ENCODE results near the gene PFDN5.

PFDN5 gene

DNA sequence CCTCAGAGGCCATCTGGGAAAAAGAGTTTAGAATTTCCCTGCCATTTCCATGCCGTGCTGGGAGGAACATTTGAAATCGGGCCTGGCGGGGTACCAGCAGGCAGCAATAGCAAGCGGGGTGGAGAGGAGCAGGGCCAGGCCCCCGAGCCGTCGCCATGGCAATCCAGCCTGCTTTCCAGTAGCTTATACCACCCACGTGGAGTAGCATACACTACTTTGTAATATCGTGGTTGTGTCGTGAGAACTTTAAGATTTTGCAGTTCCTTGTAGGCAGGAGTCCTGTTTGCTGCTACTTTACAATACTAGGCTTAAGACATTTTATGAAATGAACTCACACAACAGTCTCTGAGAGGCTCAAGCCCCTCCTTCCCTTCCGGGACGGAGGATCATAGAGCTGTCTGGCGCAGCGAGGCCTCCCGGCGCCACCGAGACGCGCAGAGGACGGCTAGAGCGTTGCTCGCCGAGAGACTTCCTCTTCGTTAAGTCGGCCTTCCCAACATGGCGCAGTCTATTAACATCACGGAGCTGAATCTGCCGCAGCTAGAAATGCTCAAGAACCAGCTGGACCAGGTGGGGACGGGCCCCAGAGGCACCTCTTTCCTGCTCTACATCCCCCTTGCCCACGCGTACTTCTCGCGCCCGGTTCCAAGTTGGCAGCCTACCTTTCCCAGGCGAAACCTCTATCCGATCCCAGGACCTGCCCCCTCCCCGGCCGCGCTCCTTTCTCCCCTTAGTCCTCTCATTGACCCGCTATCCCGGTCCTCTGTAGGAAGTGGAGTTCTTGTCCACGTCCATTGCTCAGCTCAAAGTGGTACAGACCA, at the start of gene PFDN5:
Gene PFDN5, plus strand, starts transcription at position 473 of the 821 bp plus-strand sequence. Its CDS starts 26 bp downstream, at position 499.
- DNase-seq (ENCODE audit: low read depth in 2 of 2) = peak; percentile 64 to 71

DNA sequence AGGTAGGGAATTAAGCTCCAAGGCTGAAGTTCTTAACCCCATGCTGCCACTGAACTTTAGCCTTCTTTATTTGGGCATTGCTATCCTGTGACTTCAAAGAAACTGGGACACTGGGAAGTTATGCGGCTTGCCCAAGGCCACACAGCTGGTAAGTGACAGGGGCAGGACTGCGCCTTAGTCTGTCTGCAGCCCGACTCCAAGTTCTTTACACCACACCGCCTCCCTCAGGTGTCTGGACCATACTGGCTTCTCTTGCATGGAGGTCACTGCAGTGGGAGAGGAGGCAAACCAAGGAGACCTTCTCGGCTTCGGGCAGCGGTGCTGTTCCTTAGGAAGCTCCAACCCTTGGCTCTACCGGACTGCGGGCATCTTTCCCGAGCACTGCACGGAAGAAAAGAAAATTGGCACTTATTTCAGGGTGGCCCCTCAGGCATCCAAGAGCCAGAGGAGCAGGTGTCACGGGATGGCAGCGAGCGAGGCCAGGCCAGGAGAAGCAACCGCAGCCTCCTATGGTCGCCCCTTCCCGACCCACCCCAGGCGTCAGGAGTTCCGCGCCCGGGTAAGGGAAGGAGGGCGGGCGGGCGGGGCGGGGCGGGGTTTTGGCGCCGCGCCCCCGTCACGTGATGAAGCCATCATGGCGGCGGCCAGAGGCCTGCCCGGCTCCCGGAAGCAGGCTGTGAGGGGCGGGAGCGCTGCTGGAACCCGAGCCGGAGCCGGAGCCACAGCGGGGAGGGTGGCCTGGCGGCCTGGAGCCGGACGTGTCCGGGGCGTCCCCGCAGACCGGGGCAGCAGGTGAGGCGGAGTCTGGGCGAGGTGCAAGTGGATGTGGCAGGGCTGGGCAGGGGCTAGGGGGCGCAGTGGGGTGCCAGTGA, 43.6 kb upstream of the PFDN5 start:
- peak in 1 of 2 donors; percentile 39 for DNase-seq (ENCODE audit: low read depth in 2 of 2)

DNA sequence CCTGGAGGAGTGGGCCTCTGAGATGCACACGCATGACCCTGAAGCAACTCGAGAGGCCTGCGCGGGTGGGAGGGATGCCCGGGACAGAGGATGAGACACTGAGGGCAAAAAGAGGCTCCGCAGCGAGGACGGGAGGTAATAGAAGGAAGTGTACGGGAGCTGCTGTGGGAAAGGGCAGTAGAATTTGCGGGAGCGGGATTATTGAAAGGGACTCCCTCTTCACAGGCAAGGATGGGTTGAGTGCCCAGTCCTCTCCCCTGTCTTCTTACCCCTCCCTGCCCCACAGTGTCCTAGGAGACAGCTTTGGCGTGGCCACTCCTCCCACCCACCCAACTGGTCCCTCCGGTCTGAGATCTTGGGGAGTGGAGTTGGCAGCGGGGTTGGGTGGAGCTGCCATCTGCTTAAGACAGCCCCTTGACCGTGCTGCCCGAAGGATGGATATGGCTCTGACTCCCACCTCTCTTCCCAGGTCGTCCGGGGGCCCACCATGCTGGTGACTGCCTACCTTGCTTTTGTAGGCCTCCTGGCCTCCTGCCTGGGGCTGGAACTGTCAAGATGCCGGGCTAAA, 42.9 kb upstream of the PFDN5 start:
- no peak for DNase-seq (ENCODE audit: low read depth in 2 of 2)

DNA sequence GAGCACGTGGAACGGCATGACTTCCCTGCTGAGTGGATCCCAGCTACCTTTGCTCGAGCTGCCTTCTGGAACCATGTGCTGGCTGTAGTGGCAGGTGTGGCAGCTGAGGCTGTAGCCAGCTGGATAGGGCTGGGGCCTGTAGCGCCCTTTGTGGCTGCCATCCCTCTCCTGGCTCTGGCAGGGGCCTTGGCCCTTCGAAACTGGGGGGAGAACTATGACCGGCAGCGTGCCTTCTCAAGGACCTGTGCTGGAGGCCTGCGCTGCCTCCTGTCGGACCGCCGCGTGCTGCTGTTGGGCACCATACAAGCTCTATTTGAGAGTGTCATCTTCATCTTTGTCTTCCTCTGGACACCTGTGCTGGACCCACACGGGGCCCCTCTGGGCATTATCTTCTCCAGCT, 42.0 kb upstream of the PFDN5 start:
- no peak for DNase-seq (ENCODE audit: low read depth in 2 of 2)

DNA sequence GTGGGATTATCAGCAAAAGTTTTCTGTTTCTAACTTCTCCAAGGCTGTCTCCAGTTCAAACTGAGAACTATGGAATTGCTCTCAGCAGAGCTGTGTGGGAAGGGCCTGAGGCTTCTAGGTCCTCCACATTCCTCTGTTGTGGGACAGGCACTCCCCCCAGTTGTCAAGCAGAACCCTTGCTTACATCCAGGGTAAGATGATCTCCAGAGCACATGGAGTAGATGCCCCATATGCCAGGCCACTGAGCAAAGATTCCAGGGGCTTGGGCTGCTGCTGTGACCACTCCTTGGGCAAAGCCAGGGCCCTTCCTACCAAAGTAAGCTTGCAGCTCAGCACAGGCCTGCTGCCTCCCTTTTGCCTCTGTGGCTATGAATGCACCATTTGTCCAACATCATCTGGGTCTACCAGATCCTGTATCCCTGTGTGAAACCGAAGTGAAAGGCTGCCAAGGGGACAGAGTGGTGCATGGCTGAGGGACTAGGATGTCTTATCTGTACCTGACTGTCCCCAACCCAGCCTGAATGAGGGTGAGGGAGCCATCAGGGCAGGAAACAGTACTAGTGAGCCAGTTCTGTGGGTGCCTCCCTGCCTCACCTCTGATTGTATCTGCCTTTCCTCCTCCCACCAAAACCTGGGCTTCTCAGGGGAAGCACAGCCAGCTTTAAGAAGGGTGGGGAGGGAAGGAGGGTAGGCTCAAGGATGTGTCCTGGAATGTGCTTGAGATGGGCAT, 40.4 kb upstream of the PFDN5 start:
- no peak for DNase-seq (ENCODE audit: low read depth in 2 of 2)

DNA sequence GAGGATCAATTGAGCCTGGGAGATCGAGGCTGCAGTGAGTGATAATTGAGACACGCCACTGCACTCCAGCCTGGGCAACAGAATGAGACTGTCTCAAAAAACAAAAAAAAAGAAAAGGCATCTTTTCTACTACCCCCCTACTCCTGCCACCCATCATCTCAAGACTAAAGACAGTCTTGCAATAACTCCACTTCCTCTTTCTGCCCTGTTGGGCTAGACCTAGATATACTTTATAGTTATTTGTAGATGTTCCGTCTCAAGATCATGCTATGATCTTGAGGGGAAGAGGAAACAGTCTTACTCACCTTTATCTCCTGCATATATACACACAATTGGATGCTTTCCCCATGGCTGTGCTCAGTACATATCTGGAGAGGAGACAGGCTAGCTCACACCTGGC, 39.3 kb upstream of the PFDN5 start:
- no peak for DNase-seq (ENCODE audit: low read depth in 2 of 2)

DNA sequence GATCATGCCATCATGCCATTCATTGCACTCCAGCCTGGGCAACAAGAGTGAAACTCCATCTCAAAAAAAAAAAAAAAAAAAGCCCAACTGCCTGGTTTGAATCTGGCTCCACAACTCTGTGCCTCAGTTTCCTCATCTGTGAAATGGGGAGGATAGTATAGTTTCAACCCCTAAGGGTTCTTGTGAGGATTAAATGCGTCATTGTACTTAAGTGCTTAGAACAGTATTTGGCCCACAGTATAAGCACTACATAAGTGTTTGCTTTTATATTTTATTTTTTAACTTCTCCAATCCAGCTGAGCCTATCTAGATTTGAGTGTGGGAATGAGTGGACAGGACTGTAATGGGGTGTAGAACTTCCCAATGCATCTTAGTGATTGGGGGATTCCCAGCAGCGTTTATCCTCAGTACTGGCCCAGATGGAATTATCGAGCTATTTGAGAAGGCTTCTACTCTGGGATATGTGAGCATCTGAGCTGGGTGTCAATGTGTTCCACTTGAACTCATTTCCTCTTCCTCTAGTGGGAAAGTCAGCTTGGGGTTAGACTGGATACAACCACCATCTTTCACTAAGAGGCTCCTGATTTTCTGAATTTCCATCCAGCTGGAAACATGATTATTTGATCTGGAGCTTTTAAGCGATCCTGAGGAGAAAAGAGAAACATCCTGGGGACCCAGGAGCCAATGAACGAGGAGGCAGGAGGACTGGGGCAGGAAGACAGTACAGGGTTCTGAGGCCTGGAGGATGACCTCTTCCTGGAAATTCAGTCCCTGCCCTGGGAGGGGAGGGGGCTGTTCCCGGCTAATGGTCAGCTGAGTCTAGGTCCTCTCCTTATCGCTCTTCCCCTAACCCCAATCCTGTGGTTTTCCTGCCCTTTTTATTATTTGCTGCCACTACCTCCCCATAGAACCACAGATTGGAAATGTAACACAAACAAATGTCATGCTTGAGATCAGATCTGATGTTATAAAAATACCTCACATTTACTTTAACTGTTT, 36.5 kb upstream of the PFDN5 start:
- no peak for DNase-seq (ENCODE audit: low read depth in 2 of 2)

DNA sequence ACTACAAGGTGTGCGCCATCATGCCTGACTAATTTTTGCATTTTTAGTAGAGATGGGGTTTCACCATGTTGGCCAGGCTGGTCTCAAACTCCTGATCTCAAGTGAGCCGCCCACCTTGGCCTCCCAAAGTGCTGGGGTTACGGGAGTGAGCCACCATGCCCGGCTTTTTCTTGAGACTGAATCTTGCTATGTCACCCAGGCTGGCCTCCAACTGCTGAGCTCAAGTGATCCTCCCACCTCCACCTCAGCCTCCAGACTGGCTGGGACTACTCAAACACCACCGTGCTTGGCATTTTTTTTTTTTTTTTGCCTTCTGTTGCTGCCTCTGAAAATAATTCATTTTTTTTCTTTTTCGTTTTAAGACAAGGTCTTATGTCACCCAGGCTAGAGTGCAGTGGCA, 35.5 kb upstream of the PFDN5 start:
- no peak for DNase-seq (ENCODE audit: low read depth in 2 of 2)

DNA sequence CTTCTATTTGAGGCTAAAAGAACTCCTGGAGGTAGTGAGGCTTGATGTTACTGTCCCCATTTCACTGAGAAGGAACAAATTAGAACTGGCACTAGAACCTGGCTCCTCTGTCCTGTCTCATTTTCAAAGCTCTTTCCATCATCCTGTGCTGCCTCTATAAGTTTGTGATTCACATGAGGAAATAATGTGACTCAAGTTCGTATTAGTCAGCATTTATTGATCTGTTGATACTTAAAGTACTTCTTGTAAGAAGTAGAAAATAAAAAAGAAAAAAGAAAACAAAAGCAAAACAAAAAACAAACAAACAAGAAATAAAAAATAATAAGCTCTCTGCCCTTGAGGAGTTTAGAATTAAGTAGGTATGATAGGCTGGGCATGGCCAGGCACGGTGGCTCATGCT, 29.6 kb upstream of the PFDN5 start:
- DNase-seq (ENCODE audit: low read depth in 2 of 2) = no peak

DNA sequence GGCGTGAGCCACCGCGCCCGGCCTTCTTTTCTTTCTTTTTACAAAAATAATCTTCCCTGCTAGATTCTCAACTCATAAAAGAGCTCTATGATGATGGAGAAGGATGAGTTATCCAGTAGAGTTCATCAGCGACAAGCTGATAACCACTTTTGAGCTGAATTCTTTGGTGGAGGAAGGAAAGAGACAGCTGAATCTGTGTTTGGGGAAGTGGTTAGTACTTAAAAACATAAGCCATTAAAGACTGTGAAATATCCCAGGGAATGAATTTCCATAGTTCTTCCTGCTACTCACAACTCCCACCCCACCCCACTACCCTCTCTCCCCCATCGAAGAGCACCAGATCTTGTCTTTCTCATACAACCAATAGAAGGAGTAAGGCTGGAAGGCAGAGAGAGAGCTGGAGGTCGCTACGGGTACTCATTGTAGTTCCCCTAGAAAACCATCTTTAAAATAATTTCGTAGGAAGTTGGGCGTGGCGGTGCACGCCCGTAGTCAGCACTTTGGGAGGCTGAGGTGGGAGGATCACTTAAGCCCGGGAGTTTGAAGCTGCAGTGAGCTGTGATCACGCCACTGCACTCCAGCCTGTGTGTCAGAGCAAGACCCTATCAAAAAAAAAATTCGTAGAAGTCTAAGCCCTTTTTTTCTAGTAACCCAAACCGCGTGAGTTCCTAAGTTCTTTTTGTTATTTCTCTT, 27.9 kb upstream of the PFDN5 start:
- DNase-seq (ENCODE audit: low read depth in 2 of 2) = no peak

DNA sequence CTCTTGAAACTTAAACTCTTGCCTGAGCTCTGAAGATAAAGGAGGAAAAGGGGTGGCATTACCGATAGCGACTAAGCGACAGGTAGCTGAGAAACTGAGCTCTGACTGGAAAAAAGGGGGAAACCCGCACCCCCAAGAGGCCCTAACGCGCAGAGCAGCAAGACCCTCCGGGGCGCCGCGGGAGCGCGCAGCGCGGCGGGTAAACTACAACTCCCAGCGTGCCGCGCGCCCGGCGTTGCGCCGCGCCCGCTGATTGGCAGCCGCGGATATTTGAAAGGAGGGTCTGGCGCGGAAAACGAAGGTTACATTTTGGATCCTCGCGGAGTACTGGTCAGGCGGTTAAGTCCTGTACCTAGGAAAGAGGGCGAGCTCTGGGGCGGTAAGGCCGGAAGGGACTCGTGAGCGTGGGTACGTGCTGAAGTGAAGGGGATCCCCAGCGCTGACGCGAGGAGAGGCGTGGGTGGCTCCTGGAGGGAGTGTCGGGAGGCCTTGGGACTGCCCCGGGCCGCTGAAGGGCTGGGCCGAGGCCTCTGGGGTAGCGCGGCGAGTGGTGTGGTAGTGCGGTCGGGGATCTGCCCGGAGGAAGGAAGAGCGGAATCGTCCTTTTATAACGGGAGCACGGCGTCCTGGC, 27.2 kb upstream of the PFDN5 start, which contains the start of gene ESPL1:
Gene ESPL1, plus strand, starts transcription at position 301 of the 631 bp plus-strand sequence. CDS start 468 bp downstream, outside the sequence.
- DNase-seq (ENCODE audit: low read depth in 2 of 2) = peak; percentile 33 to 63

DNA sequence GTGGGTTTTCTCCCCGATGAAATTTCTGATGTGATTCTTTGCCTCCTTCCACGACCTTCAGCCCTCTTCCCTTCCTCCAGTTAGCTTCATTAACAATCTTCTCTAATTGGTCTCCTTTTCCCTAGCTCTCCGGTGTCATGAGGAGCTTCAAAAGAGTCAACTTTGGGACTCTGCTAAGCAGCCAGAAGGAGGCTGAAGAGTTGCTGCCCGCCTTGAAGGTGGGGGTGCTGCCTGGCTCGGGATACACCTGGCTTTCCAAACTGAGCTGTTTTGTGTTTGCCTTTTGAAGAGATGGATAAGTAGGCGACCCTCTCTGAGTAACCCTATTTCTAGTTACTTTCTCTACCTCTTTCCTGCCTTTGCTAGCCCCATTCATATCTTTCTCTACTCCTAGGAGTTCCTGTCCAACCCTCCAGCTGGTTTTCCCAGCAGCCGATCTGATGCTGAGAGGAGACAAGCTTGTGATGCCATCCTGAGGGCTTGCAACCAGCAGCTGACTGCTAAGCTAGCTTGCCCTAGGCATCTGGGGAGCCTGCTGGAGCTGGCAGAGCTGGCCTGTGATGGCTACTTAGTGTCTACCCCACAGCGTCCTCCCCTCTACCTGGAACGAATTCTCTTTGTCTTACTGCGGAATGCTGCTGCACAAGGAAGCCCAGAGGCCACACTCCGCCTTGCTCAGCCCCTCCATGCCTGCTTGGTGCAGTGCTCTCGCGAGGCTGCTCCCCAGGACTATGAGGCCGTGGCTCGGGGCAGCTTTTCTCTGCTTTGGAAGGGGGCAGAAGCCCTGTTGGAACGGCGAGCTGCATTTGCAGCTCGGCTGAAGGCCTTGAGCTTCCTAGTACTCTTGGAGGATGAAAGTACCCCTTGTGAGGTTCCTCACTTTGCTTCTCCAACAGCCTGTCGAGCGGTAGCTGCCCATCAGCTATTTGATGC, 26.4 kb upstream of the PFDN5 start:
- DNase-seq (ENCODE audit: low read depth in 2 of 2) = no peak

DNA sequence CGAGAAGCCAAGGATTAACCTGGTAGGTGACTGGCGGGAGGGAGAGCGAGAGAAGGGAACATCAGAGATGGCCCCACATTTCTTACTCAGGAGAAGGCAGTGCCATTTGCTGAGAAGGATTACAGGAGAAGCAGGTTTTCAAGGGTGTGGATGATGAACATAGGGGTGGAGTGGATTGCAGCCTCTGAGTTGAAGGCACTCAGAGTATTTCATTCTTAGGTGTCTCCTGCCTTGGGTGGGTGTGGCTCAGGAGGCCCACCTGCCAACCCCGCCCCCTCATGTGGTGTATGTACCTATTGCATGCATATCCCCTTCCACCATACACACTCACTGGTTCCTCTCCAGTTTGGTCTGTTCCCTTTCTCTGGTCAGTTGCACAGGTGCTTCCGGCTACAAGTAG, 20.9 kb upstream of the PFDN5 start:
- DNase-seq (ENCODE audit: low read depth in 2 of 2) = no peak

DNA sequence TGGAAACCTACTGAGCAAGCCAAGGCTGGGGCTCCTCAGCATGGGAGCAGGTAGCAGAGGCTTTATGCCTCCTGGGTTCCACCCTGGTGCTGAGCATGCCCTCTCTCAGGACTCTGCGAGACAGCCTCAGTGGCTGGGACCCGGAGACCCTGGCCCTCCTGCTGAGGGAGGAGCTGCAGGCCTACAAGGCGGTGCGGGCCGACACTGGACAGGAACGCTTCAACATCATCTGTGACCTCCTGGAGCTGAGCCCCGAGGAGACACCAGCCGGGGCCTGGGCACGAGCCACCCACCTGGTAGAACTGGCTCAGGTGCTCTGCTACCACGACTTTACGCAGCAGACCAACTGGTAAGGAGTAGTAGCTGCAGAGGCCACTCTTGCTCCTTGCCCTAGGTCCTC, 18.8 kb upstream of the PFDN5 start:
- no peak for DNase-seq (ENCODE audit: low read depth in 2 of 2)

DNA sequence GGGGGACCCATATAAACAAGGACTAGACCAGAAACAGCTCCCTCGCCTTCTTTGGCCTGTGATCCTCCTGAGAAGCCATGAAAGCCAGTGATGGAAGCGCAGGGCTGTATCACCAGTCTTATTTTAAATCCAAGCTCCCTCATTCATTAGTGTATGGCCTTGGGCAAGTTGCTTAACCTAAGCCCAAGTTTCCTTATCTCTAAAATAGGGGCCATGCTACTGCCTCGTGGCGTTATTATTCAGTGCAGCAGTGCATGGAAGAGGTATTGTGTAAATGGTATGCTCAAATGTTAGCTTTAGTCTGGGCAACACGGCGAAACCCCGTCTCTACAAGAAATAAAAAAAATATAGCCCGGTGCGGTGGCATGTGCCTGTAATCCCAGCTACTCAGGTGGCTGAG, 17.4 kb upstream of the PFDN5 start:
- no peak for DNase-seq (ENCODE audit: low read depth in 2 of 2)

DNA sequence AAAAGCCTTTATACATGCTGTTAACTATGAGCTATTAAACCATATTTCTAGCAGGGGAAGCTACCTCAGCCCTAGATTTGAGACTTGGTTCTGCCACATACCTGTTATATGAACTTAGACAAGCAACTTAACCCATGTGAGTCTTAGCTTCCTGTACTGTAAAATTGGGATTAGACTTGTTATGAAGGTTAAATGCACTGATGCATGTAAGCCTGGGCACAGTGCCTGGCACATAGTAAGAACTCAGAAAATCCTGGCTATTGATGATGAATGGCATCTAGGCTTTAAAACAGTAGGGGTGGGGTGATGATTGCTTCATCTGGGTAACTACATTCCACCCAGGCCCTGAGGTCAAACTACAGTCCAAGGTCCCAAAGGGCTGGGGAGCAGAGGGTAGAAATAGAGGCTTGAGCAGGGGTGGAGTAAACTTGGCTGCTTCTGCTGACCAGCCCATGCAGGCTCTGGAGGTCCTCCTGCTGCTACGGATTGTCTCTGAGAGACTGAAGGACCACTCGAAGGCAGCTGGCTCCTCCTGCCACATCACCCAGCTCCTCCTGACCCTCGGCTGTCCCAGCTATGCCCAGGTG, 16.0 kb upstream of the PFDN5 start:
- DNase-seq (ENCODE audit: low read depth in 2 of 2) = no peak

DNA sequence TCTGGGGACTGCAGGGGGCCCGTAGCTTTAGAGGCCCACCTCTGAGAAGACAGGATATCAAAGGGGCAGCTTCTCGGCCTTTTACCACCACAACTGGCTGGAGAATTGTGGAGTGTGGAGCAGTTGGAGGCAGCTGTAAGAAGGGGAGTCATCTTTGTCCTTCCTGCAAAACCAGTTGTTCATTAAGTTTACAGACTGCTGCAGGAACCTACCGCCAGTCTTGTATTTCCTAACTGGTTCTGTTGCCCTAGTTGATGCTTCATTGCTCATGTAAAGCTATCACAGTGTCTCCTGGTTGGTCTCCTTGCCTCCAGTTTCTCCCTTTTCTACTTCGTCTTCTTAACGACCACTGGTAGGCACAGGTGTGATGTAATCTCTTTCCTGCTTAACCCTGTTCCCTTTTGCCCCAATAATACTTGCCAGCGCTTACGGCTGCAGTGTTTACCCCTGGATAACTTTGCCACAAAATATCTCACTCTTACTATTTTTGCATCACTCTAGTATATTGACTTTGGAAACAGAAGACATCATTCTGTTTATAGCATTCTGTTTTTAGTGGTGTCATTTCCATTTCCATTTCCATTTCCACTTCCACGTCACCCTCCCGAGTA, 15.3 kb upstream of the PFDN5 start:
- no peak for DNase-seq (ENCODE audit: low read depth in 2 of 2)

Measured in stimulated activated CD4-positive, alpha-beta T cell treated with anti-CD3 and anti-CD28 coated beads, Interleukin-1b, Interleukin-23, amount 100 ng/mL, for 1 hour (primary cell).